Measurements from ENCODE around the gene ABLIM1. TPM values are rescaled to one million over a fixed set of nuclear protein-coding genes. Genes with fewer than 3 reads are reported as not detected.

The ABLIM1 gene
- total RNA-seq, 4 donors from 2014 or later: 41.2 to 128 (median 97.3) TPM

DNA sequence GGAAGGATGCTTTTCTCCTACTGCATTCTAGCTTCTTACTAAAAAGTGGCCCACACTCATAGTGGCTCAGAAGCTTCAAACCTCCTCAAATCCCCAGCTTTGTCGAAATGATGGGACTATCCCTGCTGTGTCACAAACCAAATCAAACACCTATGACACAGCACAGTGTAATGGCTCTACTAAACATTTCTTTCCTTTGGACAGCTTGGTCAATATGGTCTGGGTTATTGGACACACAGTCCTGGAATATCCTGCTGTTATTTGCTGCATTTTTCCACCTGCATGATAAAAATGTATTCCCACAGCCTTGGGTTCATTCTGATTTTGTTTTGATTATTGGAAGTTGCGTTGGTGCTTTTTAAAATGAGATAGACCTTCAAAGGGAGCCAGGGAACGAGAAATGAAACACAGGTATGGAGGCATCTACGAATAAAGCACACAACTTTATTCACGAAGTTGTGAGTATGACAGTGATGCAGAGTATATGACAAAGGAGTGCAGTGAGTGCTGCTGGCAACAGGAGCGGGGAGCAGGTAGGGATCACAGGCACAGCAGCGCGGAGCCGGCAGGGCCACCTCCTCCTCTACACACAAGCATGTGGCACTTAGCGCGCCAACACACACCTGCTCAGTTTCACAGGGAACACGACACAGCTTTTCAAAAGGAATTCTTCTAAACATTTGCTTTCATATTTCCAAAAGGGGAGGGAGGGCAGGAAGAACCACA lies 227.2 kb downstream of the ABLIM1 start:
- intact Hi-C loops (cut with DNase I; ENCODE audit: low total_unique reads): loop anchor here (10.0 kb wide), 1 partner anchor 126 kb away; no protein-coding TSS in a partner anchor
- H3K36me3 ChIP-seq: no peaks in the 10 kb centered on the region

DNA sequence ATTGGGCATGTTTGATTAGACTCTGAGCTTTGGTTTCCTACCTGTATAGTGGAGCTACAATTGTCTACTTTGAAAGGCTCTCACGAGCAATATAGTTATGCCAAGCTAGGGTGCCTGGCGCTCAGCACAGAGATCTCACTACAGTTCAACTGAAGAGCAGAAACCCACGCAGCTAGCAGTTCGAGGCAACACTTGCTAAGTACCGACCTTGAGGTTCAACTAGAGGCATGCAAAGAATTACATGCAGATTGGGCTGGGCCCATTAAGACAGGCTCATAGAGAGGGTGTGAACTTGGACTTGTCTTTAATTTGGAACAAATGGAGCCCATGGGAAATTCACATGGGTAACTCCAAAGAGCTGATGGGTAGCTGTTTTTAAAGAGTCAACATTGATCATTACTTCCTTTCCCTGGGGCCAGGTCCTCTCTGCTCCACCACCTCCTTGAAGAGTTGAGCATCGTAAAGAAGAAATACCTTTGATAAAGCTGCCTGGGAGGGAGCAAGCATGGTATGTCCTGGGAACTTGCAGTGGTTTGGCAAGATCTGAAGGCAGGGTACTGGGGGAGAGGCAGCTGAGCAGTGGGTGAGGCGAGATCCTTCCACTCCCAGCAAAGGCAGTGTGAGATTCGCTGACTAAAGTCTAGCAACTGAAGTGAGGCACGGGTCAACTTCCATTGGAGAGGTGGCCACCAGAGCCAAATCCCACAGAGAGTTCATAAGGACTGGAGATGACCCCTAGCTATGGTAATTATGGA lies 228.3 kb downstream of the ABLIM1 start:
- Histone ChIP-seq H3K9me3 (no peaks in the 10 kb centered on the region), H3K4me1 (no peaks in the 10 kb centered on the region), H3K27me3 (no peaks in the 10 kb centered on the region), H3K27ac (no peak overlapping the region), H3K4me3 (no peak overlapping the region), H3K36me3 (no peaks in the 10 kb centered on the region)
- intact Hi-C loops (cut with DNase I; ENCODE audit: low total_unique reads): loop anchor here (10.0 kb wide), 1 partner anchor 125 kb away; no protein-coding TSS in a partner anchor
- DNase-seq: no peak
- TF ChIP-seq, protein P1, sequence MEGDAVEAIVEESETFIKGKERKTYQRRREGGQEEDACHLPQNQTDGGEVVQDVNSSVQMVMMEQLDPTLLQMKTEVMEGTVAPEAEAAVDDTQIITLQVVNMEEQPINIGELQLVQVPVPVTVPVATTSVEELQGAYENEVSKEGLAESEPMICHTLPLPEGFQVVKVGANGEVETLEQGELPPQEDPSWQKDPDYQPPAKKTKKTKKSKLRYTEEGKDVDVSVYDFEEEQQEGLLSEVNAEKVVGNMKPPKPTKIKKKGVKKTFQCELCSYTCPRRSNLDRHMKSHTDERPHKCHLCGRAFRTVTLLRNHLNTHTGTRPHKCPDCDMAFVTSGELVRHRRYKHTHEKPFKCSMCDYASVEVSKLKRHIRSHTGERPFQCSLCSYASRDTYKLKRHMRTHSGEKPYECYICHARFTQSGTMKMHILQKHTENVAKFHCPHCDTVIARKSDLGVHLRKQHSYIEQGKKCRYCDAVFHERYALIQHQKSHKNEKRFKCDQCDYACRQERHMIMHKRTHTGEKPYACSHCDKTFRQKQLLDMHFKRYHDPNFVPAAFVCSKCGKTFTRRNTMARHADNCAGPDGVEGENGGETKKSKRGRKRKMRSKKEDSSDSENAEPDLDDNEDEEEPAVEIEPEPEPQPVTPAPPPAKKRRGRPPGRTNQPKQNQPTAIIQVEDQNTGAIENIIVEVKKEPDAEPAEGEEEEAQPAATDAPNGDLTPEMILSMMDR (IDR thresholded peaks at IDR 0.05): no peak
- no peak for TF ChIP-seq POLR2A (IDR thresholded peaks at IDR 0.05)

More for the DNA sequence above, 227.2 kb downstream of the ABLIM1 start:
- no peak for DNase-seq
- Histone ChIP-seq H3K27ac (no peak overlapping the region), H3K9me3 (no peaks in the 10 kb centered on the region), H3K4me3 (no peak overlapping the region), H3K4me1 (no peaks in the 10 kb centered on the region), H3K27me3 (no peaks in the 10 kb centered on the region)
- TF ChIP-seq, protein P1 (IDR thresholded peaks at IDR 0.05): no peak
- TF ChIP-seq POLR2A (IDR thresholded peaks at IDR 0.05): no peak

DNA sequence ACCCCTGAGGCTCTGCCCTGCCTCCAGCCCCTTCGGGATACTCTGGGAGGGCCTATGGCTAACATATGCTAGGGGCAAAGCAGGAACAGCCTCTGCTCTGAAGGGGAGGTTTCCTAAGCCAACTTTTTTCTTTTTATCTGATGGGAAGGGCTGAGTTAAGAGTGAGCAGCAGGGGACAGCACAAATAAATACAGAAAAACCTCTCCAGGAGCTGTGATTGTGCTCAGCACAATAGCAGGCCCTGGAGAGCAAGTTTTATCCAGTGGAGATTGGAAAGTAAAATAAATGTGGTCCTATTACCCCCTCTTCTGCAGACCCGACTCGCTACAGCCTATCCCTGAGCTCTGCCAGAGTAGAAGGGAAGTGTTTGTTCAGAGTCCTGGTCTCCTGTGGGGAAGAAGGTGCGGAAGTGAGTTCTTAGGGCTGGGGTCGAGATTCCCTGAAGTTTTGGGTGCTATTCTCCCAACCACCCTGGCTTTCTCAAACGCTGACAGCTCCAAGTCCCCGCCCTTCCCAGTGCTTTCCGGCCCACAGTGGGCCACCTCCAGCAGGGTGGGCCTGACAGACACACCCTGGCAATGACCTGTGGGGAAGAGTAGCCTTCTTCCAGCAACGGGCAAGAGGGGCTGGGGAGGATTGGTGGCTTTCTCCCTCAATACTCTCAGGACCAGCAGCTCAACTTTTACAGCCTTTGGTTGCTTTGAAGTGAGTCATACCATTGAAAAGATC lies 230.8 kb downstream of the ABLIM1 start:
- H3K9me3 ChIP-seq: no peaks in the 10 kb centered on the region
- H3K27ac ChIP-seq: peak overlapping the region; percentile 15 to 64
- no peaks in the 10 kb centered on the region for H3K27me3 ChIP-seq
- H3K4me1 ChIP-seq: no peaks in the 10 kb centered on the region
- no peaks in the 10 kb centered on the region for H3K36me3 ChIP-seq
- no peak for DNase-seq
- TF ChIP-seq, protein P1 (IDR thresholded peaks at IDR 0.05): peak in 3 of 4 experiments; percentile 6 to 17 (median 13)
- TF ChIP-seq POLR2A (IDR thresholded peaks at IDR 0.05): no peak
- intact Hi-C loops (cut with DNase I; ENCODE audit: low total_unique reads): no loop called here
- H3K4me3 ChIP-seq: no peak overlapping the region

DNA sequence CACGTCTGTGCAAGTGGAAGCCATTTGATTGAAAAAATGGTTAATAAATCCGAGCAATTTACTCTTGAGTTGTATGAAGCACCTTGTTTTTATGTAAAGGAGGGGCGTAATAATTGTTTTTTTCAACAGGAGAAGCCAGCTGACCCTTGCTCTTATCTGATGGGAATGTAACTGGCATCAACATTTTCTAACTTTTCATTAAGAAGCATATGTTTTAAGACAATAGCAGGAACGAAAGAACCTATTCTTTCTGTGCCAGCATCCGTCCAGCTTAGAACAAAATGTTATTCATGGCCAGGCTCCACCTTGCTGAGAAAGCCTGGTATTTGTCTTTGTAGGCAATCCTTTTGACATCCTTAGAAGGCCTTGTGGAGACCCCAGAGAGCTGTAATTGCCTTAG lies 231.6 kb downstream of the ABLIM1 start:
- TF ChIP-seq, protein P1 (IDR thresholded peaks at IDR 0.05): no peak
- TF ChIP-seq POLR2A (IDR thresholded peaks at IDR 0.05): no peak
- peak overlapping the region; percentile 15 to 64 for H3K27ac ChIP-seq

More for the DNA sequence above, 231.6 kb downstream of the ABLIM1 start:
- Histone ChIP-seq H3K4me1 (no peaks in the 10 kb centered on the region), H3K4me3 (no peak overlapping the region), H3K9me3 (no peaks in the 10 kb centered on the region), H3K27me3 (no peaks in the 10 kb centered on the region), H3K36me3 (no peaks in the 10 kb centered on the region)
- intact Hi-C loops (cut with DNase I; ENCODE audit: low total_unique reads): no loop called here
- no peak for DNase-seq
